COLO668 (cell line): ENCODE results near the gene EIF3L.

ENCODE experiments used
- DNase-seq: peaks from one replicate; lab custom pipeline; 2025; ENCODE audit not compliant: unreplicated experiment; lab: John Stamatoyannopoulos, UW

Gene EIF3L

DNA sequence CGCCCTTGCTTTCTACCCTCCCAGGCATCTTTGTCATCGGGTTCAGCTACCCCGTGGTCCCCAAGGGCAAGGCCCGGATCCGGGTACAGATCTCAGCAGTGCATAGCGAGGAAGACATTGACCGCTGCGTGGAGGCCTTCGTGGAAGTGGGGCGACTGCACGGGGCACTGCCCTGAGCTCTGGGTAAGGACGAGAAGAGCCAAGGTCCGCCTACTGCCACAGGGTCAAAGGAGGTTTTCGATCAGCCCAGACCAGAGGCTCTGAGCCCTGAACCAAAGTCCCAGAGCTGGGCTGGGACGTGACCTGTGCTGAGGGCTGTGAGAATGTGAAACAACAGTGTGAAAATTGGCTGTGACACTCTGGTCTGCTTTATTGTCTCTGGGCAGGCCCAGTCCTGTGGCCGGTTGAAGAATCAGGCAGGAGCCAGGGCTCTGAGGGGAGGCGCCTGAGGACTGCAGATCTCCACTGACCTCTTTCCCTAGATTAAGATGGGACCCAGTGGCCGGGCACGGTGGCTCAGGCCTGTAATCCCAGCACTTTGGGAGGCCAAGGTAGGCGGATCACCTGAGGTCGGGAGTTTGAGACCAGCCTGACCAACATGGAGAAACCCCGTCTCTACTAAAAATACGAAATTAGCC is 32.6 kb upstream of the EIF3L start:
- no peak for DNase-seq

DNA sequence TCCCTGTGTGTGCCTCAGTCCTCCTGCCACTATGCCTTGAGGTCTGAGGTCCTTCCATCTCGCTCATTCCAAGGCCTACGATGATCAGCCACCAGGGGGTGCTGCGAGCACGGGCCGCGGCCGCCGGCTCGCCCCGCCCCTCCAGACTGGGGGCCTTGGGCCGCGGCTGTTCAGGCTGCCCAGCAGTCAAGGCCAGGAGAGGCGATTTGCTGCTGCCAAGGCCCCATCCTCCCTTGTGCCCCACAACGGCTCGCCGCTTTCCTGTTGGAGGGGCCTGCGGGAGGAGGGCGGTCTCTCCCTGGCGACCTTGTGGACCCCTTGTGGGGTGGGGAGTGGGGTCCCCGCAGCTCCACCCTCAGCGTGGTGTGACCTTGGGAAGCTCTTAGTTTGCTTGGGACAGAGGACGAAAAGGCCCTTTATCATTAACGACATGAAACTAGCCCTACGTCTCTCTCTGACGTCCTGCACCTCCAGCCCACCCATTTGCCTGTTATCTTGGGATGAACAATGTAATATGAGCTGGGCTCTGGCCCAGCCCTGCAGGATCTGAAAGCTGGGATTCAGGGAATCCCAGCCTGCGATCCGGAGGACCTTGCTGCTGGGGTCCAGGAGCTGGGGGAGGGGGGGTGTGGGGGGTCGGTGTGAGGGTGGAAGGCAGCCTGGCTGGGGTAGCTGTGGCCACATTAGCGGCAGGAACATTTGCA is 31.4 kb upstream of the EIF3L start:
- DNase-seq, result peak; percentile 86

DNA sequence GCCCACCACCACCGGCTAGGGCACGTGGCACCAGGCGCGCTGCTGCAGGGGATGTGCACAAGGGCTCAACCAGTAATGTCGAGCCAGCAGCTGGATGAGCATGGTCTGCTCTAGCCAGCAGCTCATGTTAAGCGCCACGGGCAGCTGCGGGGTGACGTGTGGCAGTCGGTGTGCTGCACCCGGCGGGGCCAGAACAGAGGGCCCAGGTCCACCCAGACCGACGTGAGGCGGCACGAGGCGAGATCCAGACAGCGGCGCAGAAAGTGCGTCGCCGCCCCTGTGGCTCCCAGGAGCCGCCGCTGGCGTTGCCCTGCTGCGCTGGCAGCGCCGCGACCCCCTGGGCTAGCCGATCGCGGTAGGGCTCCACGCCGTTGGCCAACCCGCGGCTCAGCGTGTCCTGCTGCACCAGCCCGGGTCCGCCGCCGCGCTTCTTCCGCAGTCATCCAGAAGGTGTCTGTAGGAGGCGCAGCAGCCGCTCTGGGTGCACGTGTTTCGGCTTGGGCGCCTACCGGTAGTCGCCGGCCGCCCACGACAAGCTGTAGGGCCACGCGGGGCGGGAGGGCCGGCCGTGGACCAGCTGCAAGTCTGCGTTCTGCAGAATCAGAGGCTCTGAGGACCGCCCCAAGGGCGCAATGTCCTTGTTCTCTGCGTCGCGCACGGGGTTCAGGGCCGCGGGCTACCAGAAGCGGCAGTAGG is 30.7 kb upstream of the EIF3L start:
- DNase-seq, result peak; percentile 79

DNA sequence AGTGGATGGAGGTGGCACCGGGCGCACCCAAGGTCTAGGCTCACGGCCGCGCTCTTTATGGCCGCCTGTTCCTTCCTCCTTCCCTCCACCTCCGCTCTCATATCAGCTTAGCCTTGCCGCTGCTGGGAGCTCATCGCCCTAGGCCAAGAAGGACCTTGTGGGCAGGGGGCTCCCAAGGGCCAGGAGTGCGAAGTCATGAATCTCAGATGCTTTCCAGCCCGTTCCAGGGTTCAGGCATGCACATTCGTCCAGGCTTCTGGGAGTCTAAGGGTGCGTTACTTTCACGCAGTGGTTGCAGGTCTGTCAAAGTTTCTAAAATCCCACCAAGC is 30.1 kb upstream of the EIF3L start:
- no peak for DNase-seq

DNA sequence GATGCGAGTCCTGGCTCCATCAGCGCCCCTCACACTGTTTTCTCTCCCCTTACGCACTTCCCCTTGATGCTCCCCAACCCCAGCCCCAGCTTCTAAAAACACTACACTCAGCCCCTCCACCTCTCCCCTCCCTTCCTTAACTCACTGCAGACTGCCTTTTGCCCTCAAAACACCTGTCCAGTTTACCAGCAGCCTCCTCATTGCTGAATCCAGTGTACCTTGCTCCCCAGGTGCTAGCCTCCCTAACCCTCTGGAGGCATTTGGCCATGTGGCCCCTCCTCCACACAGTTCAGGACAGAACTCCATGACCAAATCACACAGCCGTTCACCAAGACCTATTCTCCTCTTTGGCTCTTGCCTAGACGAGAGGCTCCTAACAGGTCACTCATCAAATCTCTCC is 28.9 kb upstream of the EIF3L start:
- no peak for DNase-seq

DNA sequence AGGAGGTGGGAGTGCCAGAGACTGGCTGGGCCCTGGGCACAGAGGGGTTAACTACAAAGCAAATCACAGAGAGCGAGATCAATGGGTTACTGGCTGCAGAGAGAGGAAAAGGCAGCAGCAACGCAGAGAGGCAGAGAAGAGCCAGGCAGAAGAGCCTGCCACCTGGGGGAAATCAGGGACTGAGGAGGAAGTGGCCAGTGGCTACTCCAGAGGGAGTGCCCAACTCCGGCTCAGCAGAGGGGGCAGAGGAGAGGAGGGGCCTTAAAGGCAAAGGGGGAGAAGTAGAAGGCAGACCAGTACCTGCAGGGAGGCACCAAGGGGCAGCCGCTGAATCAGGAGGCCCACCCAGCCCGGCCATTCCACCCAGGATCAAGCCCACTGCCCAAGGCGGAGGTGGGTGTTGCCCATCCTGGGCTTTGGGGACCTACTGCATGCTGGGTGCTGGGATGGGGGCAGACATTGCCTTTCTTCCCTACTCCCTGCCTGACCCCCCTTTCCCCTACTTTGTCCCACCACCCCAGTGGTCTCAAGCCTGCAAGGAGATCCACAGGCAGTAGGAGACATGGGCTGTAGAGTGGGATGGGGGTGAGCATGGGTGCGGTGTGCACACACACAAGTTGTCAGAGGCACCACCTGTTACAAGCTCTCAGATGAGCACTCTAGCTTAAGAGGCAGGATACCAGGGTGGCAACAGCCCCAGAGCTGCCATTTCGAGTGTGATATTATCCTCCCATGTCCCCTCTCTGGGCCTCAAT is 27.0 kb upstream of the EIF3L start:
- DNase-seq, result no peak

DNA sequence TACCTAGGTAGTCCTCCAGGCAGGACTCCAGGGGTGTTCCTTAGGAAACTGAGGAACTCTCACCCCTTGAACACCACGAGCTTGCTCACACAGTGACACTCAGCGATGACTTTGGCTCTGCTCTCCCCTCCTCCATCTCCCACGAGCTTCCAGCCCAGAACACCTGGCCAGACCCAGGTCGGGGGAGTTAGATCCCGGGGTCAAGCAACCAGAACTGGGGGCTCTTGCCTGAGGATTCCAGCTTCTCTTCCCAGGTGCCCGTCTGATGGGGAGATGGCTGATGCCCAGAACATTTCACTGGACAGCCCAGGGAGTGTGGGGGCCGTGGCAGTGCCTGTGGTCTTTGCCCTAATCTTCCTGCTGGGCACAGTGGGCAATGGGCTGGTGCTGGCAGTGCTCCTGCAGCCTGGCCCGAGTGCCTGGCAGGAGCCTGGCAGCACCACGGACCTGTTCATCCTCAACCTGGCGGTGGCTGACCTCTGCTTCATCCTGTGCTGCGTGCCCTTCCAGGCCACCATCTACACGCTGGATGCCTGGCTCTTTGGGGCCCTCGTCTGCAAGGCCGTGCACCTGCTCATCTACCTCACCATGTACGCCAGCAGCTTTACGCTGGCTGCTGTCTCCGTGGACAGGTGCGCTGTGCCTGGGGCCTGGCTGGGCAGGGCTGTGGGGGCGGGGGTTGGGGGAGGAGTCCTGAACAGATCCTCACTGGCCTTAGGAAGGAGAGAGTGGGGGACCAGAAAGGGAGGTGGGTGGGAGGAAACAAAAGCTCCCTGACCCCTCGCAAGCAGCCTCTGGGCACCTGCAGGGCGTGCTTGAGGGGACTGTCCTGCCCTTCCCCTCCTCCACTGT is 25.9 kb upstream of the EIF3L start, which contains the start of gene GALR3:
Gene GALR3, plus strand, starts transcription at position 249 of the 852 bp plus-strand sequence. Its CDS starts 25 bp downstream, at position 274.
- peak; percentile 85 for DNase-seq

DNA sequence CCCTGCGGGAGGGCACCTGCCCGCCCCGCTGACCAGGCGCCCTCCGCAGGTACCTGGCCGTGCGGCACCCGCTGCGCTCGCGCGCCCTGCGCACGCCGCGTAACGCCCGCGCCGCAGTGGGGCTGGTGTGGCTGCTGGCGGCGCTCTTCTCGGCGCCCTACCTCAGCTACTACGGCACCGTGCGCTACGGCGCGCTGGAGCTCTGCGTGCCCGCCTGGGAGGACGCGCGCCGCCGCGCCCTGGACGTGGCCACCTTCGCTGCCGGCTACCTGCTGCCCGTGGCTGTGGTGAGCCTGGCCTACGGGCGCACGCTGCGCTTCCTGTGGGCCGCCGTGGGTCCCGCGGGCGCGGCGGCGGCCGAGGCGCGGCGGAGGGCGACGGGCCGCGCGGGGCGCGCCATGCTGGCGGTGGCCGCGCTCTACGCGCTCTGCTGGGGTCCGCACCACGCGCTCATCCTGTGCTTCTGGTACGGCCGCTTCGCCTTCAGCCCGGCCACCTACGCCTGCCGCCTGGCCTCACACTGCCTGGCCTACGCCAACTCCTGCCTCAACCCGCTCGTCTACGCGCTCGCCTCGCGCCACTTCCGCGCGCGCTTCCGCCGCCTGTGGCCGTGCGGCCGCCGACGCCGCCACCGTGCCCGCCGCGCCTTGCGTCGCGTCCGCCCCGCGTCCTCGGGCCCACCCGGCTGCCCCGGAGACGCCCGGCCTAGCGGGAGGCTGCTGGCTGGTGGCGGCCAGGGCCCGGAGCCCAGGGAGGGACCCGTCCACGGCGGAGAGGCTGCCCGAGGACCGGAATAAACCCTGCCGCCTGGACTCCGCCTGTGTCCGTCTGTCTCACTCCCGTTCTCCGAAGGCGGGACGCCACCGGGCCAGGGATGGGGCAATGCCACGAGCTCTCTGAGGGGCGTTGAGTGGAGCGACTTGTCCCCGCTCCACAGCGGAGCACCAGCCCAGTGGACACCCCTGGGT is 24.3 kb upstream of the EIF3L start:
- peak; percentile 60 for DNase-seq

DNA sequence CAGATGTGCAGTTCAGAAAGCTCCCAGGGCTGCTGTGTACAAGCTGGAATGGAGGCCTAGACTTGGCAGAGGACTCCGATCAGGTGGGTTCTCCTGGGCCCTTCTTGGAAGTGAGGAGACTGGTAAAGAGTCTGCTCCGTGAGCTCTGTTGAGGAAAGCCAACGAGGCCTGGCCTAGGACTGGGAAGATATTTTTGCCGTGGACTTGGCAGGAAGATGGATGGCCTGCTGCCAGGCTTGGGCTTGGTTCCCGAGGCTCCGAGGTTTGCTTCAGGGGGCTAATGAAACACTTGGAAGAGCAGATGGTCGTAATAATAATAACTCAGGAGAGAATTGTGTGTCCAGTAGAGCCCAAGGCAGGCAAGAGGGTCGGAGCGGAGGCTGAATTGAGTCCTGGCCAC is 22.2 kb upstream of the EIF3L start:
- DNase-seq, result no peak

DNA sequence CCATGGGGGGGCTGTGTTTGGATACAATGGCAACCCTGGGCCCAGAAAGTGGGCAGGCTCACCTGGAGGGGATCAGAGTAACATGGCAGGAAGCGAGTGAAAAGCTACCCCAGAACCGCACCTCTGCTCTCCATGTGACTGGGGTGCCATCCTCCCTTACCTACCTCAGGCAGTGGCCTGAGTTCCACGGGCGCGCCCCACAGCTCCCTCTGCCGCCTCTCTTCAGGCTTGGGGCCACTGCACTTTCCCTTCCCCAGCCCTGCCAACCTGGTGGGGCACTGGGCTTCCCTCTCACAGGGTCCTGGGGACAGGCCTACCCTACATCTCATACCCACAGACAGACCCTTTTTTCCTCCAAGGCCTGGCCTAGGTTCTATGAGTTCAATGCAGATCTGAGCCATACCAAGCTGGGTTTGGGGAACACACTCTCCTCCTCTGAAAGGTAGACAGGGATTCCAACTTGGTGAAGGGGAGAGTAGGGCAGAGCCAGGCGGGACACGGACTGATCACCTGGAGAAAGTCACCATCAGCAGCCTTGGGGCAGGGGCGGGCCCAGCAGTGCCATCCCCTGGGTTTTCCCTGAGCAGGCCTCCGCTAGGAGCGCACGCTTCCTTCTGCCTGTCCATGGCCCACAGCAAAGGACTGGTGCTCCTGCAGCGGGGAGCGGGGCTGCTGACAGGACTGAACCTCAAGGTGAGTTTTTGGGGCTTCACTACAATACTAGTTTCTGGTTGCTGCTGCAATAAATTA is 19.0 kb upstream of the EIF3L start:
- DNase-seq, result no peak

DNA sequence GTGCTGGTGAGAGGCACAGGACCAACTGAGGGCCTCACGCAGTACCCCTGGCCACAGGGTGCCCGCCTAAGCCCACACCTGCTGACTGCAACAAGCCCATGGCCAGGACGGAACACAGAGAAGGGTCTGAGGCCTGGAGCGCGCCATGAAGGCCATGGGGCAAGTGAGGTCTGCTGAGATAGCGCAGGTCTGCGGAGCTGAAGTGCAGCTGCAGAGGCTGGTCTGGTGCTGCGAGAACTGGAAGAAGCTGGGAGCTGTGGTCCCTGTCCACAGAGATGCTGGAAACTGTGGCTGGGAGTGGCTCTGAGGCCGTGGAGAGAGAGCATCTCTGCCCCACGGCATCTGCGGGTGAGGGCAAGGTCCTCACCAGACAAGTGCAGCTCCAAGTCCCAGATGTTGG is 17.7 kb upstream of the EIF3L start:
- no peak for DNase-seq

DNA sequence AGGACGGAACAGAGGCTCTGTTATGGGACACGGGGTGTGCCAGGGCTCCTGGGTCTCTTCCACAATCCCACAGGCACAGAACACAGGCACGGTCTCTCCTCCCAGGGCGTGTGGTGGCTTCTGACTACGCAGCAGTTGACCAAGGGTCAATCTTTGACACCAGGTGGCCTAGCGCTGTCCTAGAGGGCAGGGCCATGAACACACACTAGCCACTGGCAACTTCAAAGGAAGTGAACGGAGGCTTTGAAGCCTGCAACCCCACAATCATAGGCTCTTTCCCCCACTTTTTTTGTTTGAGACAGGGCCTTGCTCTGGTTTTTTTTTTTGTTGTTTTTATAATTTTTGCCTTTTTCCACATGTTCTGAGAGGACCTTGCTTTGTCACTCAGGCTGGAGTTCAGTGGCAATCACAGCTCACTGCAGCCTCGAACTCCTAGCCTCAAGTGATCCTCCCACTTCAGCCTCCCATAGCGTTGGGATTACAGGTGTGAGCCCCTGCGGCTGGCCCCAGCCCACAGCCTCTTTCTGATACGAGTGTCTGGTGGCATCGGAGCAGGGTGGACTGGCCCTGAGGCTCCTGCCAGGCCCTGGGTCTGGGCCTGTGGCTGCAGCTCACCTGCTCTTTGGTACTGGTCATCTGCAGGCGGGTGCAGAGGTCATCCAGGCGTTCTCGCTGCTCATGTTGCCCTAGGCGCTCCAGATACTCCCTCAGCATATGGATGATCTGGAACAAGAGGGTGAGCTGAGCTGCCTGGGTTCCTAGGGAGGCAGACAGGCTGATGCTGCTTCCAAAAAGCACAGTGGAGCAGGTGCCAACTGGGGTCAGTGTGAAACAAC is 17.0 kb upstream of the EIF3L start:
- no peak for DNase-seq

DNA sequence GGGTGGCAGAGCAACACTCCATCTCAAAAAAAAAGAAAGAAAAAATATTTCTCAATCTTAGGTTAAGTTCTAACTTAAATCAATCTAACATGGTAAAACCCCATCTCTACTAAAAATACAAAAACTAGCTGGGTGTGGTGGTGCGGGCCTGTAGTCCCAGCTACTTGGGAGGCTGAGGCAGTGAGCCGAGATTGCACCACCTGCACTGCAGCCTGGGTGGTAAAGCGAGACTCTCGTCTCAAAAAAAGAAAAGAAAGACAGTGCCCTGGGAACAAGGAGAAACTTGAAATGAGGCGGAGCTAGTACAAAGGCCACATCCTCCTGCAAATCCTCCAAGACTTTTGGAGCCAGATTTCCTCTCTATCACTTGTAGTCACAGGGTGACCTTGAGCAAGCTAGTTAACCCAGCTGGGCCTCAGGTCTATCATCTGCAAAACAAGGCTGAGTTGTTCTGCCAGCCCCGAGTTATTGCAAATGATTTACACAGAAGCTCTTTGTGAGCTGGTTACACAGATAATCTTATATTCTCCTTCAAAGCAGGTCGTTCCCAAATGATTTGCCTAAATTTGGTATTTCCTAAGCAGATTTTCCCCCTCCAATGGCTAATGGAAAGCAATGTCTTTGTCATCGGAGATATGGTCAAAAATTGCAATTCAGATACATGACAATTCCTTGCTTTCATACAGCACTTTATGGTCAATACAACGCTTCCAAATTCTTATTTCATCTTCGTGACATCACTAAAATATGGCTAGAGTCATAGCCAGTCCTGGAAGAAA is 7.0 kb upstream of the EIF3L start:
- DNase-seq, result no peak

DNA sequence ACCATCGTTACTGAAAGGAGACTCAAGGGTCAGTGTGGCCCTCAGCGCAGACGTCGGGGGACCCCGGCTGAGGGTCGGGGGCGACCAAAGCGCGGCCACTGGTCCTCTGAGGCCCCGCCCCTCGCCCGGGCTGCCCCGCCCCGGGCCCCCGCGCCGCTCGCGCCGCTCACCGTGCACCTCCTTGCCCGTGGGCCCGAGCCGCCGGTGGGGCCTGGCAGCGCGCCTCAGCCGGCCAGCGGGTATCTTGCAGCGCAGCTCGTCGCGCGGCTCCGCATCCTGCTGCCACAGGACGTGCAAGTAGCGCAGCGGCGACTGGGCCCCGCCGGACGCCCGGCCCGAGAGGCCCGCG is 5.5 kb upstream of the EIF3L start:
- peak; percentile 81 for DNase-seq

DNA sequence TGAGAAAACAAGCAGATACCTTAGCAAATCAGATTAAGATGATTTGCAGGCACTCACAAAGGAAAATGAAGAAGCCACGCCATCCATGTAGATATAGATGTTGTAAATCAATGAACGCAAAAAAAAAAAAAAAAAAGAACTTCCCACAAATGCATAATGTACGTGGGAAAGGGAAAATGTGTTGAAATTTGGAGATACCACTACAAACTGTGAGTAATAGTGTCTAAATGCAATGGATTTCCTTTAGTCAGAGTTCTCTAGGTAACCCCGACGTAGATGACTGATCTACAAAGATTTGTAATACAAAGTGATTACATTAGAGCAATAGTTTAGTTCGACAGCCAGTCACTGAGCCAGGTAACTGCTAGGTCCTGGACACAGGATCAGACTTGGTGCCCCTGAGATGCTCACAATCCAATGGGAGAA is 4.3 kb upstream of the EIF3L start:
- no peak for DNase-seq

DNA sequence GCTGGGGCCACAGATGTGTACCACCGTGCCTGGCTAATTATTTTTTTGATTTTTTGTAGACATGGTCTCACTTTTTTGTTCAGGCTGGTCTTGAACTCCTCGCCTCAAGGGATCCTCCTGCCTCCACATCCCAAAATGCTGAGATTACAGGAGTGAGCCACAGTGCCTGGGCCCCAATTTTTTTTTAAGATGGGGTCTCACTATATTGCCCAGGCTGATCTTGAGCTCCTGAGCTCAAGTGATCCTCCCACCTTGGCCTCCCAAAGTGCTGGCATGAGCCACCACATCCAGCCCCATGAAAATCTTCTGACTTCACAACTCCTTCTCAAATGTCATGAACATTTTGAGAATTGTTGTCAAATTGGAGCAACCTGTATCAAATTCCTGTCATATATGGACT is 2.8 kb upstream of the EIF3L start:
- no peak for DNase-seq

DNA sequence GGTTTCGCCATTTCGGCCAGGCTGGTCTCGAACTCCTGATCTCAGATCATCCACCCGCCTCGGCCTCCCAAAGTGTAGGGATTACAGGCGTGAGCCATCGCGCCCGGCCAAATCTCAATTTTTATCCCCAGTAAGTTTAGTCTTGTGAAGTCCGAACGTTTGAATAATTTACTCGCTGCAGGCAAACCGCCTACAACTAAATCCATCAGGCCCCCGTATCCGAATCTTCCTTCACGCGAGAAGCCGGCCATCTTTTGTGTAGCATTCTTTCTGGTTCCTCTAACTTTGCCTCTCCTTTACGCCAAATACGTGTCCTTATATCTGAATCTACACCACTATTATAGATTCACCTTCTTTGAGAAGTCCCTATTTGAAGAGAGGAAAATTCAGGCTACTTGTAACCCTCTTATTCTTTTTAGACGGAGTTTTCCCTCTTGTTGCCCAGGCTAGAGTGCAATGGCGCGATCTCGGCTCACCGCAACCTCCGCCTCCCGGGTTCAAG is 581 bp upstream of the EIF3L start:
- peak; percentile 30 for DNase-seq
